GM18499 (cell line): Measurements from ENCODE around the gene RAB3IL1.
"Not testable (repeated sequence)": the region's sequence is repeated elsewhere in the genome, so short reads cannot be mapped to it uniquely, and the experiment has no call there.

ENCODE experiments used
- ATAC-seq: cut with Tn5 transposase; IDR thresholded peaks from one replicate; pipeline ENCODE4 v1.9.1; 2021; ENCODE audit warnings: moderate number of reproducible peaks; ENCODE audit not compliant: insufficient read depth, unreplicated experiment

RAB3IL1 gene, protein sequence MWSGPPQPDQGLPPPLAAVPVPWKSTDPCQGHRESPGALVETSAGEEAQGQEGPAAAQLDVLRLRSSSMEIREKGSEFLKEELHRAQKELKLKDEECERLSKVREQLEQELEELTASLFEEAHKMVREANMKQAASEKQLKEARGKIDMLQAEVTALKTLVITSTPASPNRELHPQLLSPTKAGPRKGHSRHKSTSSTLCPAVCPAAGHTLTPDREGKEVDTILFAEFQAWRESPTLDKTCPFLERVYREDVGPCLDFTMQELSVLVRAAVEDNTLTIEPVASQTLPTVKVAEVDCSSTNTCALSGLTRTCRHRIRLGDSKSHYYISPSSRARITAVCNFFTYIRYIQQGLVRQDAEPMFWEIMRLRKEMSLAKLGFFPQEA

DNA sequence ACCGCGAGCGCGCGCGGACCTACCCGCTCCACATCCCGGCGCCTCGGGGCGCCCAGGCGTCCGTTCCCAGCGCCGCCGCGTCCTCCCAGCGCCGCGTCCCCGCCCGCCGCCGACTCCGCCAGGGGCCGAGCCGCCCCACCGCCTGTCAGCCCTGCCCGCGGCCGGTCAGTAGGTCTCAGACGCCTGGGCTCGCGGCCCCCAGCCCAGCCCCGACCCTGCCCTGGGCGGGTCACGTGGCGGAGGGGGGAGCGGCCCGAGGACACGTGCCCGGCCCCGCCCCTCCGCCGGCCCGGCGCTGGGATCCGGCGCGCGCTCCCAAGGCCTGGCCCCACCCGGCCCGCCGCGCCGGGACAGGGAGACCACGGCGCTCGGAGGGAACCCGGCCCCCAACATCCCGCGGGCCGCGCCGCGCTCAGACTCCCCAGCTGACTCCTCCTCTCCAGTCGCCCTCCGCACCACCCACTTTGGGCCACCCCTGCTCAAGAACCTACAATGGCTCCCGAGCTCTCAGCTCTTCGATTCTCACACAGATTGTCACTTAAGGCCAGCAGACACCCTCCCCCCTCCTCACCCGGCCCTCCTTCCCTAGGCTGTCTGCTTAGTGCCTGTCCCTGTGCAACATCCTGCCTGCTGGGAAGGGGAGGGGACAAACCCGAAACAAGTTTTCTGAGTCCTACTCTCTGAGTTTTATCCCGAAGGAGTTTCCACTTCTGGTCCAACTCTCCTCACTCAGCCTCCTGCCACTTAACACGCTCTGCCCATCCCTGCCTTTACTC, at the start of gene RAB3IL1:
Gene RAB3IL1, minus strand, starts transcription at position 233 of the 776 bp plus-strand sequence. Its CDS starts 199 bp downstream, at position 34.
- ATAC-seq: no peak

DNA sequence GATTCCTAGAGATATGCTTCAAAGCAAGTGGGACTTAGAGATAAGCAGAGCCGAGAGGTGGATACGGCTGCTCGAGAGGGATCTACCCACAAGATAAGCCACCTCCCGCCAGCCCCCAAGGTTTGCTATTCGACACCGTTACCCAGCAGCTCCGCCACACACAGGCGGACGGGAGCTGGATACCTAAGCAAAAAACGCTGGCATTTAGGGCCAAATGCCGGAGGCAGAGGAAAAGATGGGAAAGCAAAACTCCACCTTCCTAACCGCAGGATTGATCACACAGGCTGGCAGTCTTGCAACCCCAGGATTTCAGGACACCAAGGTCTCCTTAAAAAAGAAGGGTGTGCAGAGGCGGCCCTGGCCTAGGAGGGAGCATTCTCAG, 49.4 kb upstream of the RAB3IL1 start:
- ATAC-seq: no peak

GRCh38 chr11:61964666-61965271, 47.4 kb upstream of the RAB3IL1 start:
- not testable (repeated sequence) for ATAC-seq

DNA sequence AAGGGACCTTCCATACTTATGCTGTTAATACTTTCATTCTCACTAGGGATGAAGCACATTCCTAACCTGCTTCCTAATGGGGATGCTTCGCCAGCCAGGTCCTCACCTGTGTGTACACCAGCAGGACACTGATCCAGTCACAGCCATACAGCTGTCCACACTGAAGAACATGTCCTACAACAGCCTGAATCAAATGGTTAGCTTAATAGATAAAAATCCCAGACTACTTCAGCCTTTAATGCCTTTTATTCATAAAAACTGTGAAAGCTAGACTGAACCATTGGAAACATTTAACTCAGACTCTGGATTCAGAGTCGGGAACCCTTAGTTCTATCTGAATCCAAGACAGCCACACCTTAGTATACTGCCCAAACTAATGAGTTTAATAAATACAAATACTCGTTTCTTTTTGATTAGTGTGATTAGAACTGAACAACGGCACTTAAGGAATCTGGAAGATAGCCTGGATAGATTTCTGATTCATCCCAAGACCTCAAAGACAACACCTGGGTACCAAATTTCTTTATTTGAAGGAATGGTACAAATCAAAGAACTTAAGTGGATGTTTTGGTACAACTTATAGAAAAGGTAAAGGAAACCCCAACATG, 46.8 kb upstream of the RAB3IL1 start:
- ATAC-seq: no peak

DNA sequence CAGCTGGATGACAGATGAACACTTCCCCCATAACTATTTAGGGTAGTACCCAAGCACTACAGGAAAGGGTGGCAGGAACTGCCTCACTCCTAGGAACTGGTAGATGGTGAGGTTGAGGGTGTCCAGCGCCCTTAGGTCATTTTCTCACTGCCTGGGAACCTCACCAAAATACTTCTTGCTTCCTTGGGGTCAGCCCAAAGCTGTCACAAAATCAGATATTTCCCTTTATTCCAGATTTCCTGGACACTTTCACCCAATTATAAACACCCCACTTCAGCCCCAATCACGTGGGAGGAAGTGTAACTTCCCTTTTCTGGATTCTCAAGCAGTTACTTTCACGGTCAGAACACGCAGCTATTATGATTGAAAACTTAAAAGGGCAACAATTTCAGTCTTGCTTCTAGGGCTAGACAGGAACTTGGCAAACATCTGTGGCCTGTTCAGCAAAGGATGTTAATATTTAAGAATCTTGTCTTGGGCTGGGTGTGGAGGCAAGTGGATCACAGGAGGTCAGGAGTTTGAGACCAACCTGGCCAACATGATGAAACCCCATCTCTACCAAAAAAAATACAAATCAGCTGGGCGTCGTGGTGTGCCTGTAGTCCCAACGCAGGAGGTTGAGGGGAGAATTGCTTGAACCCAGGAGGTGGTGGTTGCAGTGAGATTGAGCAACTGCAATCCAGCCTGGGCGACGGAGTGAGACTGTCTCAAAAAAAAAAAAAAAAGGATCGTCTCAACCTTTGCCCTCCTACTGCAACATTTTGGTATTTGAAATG, 46.1 kb upstream of the RAB3IL1 start:
- no peak for ATAC-seq

GRCh38 chr11:61963016-61963281, 45.6 kb upstream of the RAB3IL1 start:
- ATAC-seq: no peak

- ATAC-seq: no peak
Measured at GRCh38 chr11:61962213-61963015, 45.0 kb upstream of the RAB3IL1 start.

DNA sequence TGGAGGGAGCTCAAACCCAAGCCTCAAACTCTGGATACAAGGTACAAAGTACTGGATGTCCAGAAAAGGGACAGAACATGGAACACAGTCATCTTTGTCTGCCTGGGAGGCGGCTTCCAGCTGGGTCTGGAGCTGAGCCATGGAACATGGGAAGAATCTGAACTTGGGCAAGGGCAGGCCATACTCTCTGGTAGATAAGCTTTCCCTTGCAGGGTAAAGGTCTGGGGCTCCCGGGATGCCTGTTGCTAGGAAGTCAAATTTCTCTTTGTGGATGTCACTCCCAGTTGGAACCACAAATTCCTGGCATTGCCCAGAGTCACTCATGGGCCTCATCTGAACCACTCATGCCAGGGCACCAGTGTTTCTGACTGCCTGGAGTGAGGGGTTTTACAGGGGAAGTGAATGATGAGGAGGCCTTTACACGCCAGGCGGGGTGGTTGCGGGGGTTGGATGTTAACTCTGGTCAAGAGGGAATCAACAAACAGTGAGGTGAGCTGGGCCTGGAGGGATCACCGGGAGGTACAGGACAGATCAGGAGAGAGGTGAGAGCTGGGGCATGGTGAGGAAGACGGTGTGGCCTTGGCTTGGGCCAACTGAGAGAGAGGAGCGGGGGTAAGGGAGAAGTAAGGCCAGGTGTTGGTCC, 44.3 kb upstream of the RAB3IL1 start:
- ATAC-seq: no peak

DNA sequence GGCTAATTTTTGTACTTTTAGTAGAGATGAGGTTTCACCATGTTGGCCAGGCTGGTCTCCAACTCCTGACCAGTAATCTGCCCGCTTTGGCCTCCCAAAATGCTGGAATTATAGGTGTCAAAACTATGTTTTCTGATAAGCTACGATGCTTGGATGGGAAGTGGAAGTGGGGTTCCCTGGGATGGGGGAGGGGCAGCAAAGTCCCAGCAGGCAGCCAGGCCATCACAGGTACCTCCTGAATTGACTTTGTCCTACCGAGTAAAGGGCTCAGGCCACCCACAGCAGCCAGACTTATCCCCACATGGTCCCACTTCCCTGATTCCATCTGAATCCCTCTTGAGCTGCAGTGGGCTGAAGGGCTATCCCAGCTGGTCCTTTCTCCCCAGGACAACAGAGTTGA, 43.2 kb upstream of the RAB3IL1 start:
- ATAC-seq: no peak

GRCh38 chr11:61959678-61960077, 42.3 kb upstream of the RAB3IL1 start:
- no peak for ATAC-seq

DNA sequence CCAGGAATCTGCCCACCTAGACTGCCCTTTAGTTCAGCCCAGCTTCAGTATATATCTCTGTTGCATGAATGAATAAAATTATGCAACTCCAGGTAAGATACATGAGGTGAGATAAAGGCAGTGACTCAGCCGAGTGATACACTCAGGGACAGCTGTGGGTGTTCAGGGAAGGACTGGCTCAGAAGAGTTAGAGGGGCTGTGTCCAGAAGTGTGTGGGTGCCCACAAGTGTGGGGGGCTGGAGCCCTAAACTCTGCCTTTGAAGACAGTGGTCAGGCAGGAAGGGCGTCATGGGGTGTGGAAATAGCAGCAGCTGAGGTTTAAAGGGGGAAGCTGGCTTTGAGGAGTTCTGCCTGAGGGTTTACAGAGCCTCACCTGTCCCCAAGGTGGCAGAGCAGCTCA, 41.7 kb upstream of the RAB3IL1 start:
- no peak for ATAC-seq

GRCh38 chr11:61958590-61958989, 41.2 kb upstream of the RAB3IL1 start:
- ATAC-seq: no peak

DNA sequence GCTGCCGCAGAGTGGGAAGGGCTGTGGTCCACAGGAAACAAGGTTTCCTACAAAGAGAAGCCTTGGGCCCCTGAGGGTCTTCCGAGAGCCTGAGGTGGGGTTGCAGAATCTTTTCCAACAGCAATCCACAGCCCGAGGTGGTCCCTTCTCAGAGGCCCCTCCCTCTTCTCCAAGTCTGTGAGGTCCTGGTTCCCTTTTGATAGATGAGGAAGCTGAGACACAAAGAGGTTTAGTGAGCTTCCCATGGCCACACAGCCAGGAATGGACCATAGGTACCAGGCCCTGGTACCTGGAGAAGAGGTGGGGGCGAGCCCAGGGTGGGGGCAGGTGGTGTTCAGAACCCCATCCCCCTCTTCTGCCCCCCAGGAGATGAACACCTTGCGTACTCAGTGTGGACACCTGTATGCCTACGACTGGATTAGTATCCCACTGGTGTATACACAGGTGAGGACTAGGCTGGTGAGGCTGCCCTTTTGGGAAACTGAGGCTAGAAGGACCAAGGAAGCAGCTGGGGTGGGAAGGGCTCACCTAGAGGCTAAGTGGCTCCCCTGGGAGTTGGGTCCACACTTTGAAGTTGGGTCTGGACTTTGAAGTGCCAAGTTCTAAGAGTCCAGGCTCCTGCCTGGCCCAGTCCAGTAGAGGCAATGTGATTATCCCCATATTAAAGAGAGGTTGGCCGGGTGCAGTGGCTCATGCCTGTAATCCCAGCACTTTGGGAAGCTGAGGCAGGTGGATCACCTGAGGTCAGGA, 39.8 kb upstream of the RAB3IL1 start:
- no peak for ATAC-seq

GRCh38 chr11:61956191-61957020, 39.0 kb upstream of the RAB3IL1 start:
- no peak for ATAC-seq

GRCh38 chr11:61955422-61956135, 38.2 kb upstream of the RAB3IL1 start:
- ATAC-seq: no peak

GRCh38 chr11:61954851-61955421, 37.6 kb upstream of the RAB3IL1 start:
- no peak for ATAC-seq
